Measurements from ENCODE around the gene ZCCHC24.
A peak's percentile ranks its signal among the peaks of the same experiment; 100 is the strongest.

ZCCHC24 gene

DNA sequence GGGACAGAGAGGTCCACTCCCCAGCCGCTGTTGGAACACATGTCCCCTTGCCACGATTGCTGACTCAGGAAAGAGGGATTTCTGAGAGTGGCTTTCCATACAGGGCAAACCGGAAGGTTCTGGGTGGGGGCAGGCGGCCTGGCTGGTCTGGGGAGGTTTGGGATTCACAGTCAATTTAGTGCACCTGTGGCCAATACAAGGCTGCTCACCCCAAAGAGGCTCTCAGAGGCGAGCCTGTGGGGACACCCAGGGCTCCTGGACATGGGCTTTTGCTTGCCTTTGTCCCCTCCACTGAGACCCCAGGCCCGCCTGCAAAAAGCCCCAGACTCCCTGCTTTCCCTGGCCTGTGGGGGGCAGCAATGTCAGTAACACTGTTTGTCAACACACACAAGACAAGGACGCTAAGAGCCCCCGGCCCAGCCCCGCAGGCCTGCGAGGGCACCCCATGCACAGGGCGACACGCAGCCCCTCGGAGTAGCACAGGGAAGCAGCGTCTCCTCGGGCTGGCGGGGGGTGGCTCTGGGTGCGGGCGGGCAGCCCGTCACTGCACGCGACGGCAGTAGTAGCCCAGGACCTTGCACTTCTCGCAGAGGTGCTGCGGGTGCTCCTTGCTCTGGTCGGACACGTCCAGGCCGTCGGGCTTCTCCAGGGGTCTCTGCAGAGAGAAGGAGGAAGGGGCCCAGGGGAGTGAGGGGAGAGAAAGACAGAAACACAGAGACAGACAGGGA is 59.5 kb downstream of the ZCCHC24 start:
- DNase-seq = no peak

DNA sequence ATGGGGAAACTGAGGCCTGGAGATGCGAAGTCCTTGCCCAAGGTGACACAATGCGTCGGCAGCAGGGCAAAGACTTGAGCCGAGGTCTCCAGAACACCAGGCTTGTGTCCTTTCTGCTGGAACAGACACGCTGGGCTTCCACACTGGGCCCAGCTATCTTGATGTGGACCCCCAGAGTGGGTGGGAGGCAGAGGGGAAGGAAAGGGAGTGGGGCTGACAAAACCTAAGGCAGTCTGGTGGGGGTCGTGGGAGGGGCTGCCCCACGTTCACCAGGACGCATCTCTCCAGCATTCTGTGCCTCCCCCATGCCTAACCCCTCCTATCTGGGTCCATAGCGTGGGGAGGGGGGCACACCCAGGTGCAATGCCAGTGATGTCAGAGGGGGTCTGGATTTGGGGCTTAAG is 60.0 kb downstream of the ZCCHC24 start:
- DNase-seq = no peak

DNA sequence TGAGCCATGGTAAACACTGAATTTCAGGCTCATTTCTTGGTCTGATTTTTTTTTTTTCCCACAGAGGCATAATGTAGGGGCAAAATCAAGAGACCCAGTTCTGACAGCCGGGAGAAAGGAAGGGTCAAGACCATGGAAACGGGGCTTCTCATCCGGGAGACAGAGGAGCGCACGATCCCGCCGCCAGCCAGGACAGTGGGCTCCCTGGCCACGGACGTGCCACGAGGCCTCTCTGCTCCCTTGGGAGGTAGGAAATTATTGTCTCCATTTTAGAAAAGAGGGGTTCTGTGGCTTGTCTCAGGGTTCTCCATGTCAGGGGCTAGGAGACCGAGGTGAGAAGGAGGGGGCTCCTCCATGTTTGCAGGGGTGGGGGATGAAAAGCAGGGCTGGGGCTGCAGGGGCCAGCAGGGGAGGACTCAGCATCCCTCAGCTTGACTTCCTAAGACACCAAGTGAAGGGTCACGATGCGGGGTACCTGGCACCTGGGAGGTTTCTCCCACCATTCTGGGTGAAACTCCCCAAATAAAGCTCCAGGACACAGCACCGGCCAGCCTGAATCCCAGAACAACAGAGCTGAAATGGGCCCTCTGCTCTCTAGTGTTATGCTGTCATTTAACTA is 60.5 kb downstream of the ZCCHC24 start:
- no peak for DNase-seq

DNA sequence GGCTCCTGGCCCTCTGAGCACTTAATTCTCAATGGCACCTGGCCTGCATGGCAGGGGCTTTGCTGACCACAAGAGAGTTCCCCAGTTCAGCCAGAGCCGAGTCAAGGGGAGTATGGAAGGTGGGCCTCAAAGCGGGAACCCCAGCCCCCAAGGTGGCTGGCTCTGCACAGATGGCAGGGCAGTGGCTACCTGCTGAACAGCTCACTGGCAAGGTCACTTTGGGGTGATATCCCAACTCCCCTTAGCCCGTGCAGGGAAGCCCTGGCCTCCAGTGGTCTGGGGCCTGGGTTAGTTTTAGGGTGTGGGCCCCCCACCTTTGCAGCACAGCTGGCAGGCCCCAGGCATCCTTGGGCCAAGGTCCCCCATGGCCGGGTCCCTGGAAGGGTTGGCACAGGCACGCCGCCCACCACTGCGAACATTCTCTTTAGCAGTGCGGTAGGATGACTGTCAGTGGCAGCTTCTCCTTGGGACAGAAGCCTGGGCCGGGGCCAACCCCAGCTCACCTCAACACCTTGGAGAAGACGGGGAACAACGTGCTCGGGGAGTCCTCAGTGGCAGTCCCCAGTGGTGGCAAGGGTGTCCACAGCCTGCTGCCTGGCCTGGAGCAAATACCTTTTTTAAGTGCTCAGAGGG is 61.3 kb downstream of the ZCCHC24 start:
- no peak for DNase-seq

DNA sequence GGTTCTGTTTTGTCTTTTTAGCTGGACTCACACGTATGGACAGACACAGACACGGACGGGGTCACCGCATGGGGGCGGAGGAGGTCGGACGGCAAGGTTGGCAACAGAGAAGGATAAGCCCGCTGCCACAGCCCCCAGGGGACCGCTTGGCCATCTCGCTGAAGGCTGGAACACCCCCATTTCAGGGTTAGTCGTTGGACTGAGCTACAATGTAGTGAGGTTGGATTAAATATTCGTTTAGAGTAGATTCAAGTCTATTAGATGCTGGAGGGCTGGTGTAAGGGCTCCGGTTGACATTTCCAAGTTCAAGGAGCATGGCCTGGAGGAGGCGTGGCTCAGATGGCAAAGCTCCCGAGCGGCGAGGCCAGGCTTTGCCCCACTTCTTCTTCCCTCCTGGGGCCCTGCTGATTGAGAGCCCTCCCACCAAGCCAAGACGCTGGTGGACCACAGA is 62.9 kb downstream of the ZCCHC24 start:
- no peak for DNase-seq

DNA sequence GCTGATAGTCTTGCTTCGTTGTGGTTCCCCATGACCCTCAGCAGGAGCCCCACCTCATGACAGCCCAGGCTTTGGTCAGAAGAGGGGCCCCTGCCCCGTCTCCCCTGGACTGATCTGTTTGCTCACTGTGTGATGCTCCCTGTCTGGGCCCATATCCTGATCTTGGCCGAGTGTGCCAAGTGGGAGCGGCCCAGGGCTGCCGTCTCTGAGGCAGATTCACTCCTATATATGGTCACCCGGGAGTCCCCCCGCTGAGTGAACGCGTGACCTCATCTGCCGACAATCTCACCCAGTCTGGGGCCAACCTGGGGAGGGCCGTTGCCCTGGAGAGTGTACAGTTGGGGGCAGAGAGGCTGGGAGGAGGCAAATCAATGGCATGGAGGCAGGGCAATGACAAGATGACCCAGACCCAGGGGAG is 63.6 kb downstream of the ZCCHC24 start:
- peak in 10 of 58 donors; percentile 45 to 74 (median 60) for DNase-seq

DNA sequence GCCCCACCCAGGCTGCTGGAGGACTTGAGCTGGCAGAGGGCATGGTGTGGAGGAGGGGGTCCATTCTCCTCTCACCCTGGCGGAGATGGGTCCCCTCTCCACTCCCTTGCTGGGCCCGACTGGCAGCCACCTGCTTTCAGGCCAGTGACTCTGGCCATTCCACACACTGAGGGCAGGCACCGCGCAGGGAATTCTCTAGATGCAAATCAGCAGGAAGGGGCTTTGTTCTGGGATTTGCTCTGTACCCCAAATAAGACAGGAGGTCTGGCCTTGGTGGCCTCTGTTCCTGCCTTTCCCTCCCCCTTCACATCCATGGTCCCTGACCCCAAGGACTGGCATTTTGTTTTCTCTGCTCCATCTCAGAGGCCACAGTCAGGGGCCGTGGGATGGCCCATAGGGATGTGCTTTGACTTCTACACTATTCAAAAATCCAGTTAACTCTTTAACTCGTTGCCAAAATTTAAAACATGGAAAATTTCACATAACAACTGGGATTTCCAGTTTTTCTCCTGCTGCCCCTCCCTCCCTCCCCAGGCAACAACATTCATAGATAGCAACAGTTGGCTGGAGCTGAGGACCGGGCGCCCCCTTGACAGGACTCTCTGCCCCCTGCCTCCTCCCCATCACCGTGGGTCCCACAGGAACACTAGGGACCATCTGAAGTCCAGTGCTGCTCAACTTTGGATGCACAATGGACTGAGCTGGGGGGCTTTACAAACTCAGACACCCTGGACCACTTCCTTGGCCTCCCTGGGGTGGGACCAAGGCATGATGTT is 64.3 kb downstream of the ZCCHC24 start:
- DNase-seq = no peak

DNA sequence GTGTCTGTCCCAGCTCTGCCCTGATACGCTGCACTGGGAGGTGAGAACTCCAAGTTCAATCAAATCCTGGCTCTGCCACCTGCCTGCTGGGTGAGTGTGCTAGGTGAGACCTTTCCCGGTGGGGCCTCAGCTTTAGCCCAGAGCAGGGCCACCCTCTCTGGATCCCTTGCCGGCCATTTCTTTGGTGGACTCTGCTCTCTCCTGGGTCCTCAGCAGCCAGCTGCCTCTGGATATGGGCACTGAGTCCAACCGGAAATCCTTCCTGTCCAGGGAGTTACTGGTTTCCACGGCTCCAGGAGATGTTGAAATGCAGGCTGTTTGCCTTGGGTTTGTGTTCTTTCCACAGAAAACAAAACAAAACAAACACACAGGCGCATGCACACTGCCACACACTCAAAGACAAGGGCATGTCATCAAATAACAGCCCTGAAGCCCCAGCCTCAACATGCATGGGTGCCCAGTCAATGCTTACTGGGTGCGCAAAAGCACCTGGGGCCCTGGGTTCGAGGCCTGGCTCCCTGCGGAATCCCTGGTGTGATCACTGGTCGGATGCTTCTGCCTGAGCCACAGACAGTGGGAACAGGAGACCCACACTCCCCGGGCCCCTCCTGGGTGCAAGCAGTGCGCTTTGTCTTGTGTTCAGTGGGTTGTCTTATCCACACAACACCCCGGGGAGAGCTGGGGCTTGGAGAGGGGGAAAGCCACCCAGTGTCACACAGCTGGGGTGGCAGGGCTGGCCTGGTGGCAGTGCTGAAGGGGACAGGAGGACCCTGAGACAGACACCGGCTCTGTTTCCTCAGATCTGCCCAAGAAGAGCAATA is 65.1 kb downstream of the ZCCHC24 start:
- peak in 1 of 58 donors; percentile 51 for DNase-seq

DNA sequence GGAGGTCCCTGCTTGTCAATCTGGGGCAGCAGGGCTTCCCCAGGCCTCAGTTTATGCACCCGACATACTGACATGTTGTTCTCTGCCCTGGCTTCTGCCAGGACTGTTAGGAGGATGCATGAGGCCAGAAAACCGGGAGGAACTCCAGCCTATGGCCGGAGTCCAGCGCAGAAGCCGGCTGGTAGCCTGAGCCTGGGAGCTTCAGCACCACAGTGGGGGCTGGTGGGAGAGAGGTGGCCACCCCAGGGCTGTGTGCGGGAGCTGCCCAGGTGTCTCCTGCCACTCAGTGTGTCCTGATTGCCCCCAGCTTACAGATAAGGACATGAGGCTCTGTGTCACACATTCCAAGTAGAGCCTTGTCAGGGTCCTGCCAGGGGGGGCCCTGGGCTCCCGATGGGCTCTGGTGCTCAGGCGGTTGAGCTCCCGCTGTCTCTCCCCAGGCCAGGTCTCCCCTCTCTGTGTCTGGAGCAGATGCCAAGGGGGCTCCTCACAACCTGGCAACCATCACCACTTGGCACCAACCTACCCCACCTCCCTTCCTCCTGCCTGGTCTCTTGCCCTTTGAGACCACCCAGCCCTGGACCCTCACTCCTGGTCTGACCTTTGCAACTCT is 65.8 kb downstream of the ZCCHC24 start:
- DNase-seq = peak in 5 of 58 donors; percentile 23 to 67 (median 38)

DNA sequence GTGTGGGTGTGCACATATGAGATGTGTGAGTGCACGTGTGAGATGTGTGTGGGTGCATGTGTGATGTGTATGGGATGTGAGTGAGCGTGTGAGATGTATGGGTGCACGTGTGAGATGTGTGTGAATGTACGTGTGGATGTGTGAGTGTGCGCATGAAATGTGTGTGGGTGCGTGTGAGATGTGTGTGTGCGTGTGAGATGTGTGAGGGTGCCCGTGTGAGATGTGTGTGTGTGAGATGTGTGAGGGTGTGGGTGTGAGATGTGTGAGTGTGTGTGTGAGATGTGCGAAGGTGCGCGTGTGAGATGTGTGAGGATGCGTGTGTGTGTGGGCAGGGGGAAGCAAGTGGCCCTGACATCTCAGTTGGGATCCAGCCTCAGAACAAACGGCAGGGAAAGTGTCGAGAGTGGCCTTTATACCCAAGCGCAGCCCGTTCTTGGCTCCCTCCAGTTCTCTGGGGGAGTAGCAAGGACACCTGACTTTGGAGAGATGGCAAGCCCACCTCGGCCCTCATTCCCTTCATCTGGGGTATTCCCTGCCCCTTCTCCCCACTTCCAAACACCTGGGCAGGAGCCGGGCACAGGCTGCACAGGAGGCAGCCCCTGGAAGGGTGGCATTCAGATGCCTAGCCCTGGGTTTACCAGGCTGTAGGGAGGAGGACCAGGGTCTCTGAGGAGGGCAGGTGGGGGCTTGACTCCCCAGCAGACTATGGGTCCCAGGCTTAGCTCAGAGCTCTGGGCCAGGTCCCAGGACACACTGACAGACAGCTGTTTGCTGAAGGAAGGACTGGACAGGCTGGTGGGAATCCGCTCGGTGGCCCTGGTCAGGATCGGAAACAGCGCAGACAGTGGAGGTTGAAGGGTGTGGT is 66.5 kb downstream of the ZCCHC24 start:
- no peak for DNase-seq

DNA sequence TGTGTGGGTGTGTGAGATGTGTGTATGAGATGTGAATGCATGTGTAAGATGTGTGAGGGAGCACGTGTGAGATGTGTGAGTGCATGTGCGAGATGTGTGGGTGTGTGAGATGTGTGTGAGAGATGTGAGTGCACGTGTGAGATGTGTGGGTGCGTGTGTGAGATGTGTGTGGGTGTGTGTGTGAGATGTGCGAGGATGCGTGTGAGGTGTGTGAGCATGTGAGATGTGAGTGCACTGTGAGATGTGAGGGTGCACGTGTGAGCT is 67.1 kb downstream of the ZCCHC24 start:
- DNase-seq = no peak

DNA sequence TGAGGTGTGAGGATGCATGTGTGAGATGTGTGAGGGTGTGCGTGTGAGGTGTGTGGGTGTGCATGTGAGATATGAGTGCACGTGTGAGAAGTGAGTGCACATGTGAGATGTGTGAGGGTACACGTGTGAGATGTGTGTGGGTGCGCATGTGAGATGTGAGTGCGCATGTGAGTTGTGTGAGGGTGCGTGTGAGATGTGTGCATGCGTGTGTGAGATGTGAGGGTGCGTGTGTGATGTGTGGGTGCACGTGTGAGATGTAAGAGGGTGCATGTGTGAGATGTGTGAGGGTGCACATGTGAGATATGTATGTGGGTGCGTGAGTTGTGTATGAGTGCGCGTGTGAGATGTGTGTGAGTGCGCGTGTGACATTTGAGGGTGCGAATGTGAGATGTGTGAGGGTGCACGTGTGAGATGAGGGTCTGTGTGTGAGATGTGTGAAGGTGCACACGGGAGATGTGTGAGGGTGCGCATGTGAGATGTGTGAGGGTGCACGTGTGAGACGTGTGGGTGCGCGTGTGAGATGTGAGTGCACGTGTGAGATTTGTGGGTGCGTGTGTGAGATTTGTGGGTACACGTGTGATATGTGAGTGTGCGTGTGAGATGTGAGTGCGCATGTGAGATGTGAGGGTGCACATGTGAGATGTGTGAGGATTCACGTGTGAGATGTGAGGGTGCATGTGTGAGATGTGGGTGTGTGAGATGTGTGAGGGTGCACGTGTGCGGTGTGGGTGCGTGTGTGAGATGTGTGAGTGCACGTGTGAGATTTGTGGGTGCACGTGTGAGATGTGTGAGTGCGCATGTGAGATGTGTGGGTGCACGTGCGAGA is 67.7 kb downstream of the ZCCHC24 start:
- no peak for DNase-seq

DNA sequence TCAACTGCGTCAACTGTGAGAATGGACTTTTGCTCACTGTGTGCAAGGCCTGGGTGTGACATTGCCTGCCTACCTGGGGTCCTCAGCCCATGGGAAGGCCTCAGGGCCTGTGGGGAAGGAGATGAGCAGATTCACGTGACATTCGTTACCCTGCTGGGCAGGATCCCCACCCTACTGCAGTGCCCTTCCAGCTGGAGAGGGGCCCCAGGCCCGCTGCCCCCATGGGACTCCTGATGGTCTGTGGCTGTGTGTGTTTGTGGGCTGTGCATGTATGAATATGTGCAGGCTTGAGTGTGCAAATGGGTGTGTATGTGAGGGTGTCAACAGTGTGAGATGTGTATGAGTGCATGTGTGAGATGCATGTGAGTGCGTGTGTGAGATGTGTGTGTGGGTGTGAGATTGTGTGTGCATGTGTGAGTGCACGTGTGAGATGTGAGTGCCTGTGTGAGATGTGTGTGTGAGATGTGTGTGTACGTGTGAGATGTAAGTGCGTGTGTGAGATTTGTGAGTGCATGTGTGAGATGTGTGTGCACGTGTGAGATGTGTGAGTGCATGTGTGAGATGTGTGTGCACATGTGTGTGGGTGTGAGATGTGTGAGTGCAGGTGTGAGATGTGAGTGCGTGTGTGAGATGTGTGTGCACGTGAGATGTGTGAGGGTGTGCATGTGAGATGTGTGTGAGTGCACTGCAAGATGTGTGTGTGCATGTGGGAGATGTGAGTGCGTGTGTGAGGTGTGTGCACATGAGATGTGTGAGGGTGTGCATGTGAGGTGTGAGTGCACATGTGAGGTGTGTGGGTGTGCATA is 68.5 kb downstream of the ZCCHC24 start:
- no peak for DNase-seq

DNA sequence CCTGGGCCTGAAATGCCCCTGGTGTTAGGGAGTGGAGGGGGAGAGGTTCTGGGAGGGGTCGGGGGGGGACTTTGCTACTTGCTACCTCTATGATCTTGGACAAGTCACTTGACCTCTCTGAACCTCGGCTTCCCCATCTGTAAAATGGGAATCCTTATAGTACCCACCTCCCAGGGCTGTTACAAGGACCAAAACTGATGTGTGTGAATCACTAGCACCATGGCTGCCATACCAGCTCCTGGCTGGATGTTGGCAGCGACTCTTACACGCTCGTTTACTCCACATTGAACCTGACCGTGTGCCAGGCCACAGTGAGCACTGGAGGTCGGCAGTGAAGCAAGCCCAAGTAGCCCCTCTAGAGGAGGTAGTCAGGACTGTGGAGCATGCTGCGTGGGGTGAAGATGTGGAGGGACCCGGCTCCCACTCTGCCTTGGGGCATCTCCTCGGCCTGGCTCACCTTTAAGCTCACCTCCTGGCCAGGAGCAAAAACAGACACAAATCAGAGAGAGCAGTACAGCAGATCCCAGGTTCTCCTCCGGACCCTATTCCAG is 69.3 kb downstream of the ZCCHC24 start:
- DNase-seq = no peak

DNA sequence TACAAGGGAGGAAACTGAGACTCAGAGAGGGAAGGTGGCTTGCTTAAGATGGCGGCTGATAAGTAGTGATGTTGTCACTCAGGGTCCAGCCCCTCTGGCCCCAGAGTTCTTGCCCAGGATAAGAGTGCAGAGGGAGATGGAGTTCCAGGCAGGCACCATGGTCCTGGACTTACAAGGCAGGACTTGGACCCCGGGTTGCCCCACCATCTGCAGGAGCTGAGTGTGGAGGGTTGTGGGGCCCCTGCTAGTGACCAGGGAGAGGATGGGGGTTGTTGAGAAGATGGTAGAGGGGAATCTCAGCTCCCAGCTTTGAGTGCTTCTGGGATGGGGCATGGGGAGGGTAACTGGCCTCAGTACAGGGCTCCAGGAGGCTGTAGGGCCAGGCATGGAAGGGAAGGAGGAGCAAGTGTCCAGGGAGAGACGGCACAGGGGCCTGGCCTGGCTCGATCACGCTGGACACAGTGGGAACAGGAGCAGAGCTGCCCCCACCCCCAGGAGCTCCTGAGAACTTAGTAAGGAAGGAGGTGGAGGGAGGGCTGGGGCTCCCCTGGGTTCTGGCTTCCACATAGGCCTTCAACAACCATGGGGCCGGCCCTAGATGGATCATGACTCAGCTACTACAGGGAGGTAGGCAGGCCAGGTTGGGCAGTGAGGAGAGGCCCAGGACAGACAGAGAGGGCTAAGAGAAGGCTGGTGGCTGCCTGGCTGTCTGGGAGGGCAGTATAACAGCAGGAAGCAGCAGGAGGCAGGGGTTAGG is 69.9 kb downstream of the ZCCHC24 start:
- no peak for DNase-seq

DNA sequence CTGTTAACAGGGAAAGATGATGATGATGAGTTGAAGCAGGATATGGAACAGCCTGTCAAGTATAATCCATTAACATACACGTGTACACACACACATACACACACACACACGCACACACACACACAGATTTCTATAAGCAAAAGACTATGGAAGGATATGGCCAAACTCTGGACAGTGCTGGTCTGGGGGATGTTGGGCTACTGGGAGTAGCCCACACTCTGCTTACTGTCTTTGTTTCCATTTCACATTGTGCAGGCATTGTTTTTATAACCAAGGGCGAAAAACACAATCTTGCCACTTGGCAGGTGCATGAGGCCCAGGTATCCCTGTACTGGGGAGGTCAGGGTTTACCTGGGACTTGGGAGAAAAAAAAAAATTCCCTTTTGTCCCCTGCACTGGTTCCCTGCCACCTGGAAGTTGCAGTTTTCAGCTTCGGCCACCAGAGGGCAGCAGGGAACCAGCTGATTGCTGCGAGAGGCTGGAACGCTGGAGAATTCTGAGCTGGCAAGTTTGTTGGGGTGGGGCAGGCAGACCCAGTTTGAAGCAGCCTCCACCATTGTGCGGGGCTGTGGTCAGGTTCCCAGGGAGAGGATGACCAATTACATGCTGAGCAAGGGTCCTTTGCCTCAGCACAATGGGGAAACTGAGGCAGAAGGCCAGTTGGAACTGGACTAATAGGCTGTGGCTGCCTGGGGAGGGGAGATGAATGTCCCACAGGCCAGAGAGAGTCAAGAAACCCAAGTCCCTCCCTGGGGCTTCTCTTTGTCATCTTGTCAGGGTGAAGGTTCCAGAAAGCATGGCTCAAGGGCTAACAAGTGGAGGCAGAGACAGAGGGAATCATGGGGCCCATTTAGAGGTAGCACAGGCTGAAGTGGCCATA is 70.9 kb downstream of the ZCCHC24 start:
- peak in 51 of 58 donors; percentile 16 to 88 (median 62) for DNase-seq
